GM12892 (cell line): ENCODE data around the gene DUS1L.

Source experiments
- POLR2A ChIP-seq: IDR thresholded peaks from 2 replicates; pipeline ENCODE4 v1.6.1; 2011; ENCODE audit warnings: low read depth, low read length, control low read depth
- POLR2AphosphoS5 ChIP-seq: IDR thresholded peaks from 2 replicates; pipeline ENCODE4 v1.6.1; 2011; ENCODE audit warnings: low read depth, low read length, control low read depth
- TAF1 ChIP-seq: IDR thresholded peaks from 2 replicates; pipeline ENCODE4 v1.6.1; 2011; ENCODE audit warnings: low read depth, mild to moderate bottlenecking, control low read depth, low read length, borderline replicate concordance

DNA sequence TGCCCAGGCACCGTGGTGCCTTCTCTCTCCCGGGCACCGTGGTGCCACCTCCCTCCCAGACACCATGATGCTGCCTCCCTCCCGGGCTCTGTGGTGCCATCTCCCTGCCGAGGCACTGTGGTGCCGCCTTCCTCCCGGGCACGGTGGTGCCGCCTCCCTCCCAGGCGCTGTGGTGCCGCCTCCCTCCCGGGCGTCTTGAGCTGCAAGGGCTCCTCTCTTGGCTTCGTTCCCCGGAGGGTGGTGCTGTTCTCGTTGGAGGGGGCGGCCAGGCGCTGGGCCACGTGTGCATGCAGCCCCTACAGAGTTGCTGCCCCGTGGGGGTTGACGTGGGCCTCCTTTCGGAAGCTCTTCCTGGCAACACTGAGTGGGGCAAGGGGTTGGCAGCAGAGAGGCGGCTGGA, 51.2 kb downstream of the DUS1L start:
- no peak for TF ChIP-seq POLR2A
- TF ChIP-seq TAF1 = no peak
- no peak for TF ChIP-seq POLR2AphosphoS5
